Endometrial microvascular endothelial cells (primary cell): ENCODE data around the gene NKTR. TPM values are rescaled to one million over a fixed set of nuclear protein-coding genes. Genes with fewer than 3 reads are reported as not detected.

Experiments used
- in situ Hi-C: cut with HindIII; loops from 2 replicates; pipeline ENCODE4 v1.10.0; 2017; ENCODE audit warnings: low sequenced_read_pairs, low pct_unique_long_range_greater_than_20kb; ENCODE audit errors: inconsistent ontology term
- total RNA-seq: library from RNA; depleted of rRNA; stranded (reverse); fragments of >200 nt; gene quantifications from one replicate; pipeline ENCODE4 v1.2.3, GENCODE V29; 2015; ENCODE audit errors: inconsistent ontology term

NKTR gene
- total RNA-seq, 1 donor from 2014 or later, result 29.2 TPM

DNA sequence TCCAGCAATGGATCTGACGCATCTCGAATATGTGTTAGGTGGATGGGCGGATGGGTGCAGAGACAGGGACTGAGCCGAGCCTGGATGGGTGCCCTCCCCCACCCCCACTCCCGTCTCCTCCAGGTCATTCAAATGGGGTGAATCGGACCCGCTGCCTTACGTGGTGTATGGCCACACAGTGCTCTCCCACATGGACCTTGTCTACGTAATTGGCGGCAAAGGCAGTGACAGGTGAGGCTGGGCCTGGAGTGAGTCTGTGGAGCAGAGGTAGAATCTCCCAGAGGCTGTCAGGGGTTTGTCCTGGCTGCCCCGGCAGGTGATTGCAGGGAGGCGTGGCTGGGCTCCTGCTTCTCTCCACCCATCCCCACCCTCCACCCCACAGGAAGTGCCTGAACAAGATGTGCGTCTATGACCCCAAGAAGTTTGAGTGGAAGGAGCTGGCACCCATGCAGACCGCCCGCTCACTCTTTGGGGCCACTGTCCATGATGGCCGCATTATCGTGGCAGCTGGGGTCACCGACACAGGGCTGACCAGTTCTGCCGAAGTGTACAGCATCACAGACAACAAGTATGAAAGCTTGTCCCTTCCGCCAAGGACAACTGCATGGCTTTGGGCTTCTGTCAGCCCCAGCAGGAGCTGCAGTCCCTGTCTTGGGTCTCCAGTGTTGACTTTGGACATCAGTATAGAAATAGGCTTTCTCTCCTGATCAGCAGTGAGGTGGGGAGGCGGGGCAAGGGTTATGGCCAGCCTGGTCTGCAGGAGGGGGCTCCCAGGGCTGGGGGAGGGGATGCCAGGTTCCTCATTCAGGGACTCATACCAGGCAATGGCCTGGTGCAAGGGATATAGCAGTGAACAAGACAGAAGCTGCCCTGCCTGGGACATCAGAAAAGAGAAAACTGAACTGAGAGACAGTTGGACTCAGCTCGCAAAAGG is 88.3 kb downstream of the NKTR start:
- in situ Hi-C loops, result no loop called here

DNA sequence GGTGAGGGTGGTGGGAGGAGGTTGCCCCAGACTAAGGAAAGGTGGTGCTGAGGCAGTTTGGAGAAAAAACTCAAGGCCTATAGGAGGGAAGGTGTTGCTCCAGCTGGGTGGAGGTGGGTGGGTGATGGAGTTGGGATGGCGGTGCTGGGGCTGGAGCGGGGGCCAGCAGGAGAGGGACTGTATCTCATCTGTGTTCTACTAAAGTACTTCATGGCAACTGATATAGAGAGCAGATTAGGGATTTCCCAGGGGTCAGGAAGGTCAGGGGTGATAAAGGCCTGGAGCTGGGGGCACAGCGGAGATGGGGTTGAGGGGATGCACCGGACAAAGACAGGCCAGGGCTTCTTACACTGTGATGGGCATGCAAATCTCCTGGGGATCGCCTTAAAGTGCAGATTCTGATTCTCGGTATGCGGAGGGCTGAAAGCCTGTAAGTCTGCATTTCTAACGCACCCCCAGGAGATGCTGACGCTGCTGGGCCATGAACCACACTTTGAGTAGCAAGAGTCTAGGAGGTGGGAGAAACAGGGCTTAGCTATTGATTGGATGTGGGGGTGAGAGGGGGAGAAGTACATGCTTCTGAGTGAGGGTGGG is 89.0 kb downstream of the NKTR start:
- in situ Hi-C loops, result no loop called here

GRCh38 chr3:42690191-42690590 is 89.7 kb downstream of the NKTR start:
- in situ Hi-C loops, result no loop called here

GRCh38 chr3:42690766-42691680 is 90.5 kb downstream of the NKTR start:
- in situ Hi-C loops, result no loop called here

DNA sequence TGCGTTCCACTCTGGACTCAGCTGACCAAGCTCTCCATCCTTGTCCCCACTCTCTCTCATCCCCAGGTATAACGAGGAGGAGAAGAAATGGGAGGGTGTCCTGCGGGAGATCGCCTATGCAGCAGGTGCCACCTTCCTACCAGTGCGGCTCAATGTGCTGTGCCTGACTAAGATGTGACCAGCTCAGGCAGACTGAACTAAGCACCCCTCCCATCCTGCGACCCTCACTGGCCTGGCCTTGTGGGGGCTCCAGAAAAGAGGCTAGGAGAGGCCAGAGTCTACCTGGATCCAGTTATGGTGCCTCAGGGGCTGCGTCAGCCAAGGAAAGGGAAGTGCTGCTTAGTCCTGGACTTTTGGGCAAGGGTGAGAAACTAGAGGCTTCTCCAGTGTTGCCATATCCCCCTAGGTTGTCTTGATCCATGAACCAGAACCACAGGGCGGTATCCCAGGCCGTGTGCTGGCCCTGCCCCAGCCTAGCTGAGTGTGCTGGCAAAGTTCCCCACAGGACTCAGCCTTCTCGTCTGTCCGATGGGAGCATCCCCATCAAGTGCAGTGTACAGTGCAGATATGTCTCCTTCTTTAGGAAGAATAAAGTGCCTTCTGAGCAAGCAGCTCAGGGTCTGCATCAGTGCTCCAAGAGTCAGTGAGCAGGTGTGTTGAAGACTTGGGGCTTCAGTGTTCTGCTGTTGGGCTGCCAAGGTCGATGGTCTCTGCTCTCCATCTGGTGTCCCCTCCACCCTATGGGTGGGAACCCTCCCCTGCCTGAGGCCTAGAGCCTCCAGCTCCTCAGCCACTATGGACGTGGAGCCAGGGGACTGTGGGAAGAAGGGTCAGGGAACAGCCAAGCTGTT is 91.6 kb downstream of the NKTR start:
- in situ Hi-C loops, result no loop called here

GRCh38 chr3:42692667-42693529 is 92.4 kb downstream of the NKTR start:
- in situ Hi-C loops, result no loop called here

GRCh38 chr3:42693530-42693930 is 93.0 kb downstream of the NKTR start:
- in situ Hi-C loops, result no loop called here

DNA sequence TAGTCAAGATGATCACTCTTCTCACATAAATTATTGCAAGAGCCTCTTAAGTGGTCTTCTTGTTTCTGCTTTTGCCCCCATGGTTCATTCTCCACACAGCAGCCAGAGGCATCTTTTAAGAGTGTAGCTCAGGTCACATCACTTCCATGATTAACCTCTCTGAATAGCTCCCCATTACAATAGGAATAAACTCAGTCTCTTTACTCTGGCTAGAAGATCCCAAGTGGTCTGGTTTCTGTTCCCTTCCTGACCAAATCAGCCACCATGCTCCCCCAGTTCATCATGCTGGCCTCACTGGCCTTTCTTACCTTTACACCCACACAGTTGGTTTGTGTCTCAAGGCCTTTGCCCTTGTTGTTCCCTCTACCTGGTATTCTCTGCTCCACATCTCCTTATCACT is 93.9 kb downstream of the NKTR start:
- in situ Hi-C loops, result no loop called here

GRCh38 chr3:42696356-42697288 is 96.1 kb downstream of the NKTR start:
- in situ Hi-C loops, result no loop called here

GRCh38 chr3:42697289-42698051 is 97.0 kb downstream of the NKTR start:
- in situ Hi-C loops, result no loop called here

Other genes starting within 250 kb of the NKTR start
- gene LYZL4, start 190.1 kb upstream of the NKTR start, total RNA-seq, result not detected
- not detected for gene VIPR1, start 98.0 kb upstream of the NKTR start, total RNA-seq
- gene SEC22C, start 18.7 kb upstream of the NKTR start, total RNA-seq, result 123 TPM
- gene SS18L2, start 9.8 kb upstream of the NKTR start, total RNA-seq, result 24.6 TPM
- gene ZBTB47, start 53.0 kb downstream of the NKTR start, total RNA-seq, result 10.9 TPM
- gene KLHL40, start 84.9 kb downstream of the NKTR start, total RNA-seq, result not detected
- gene HHATL, start 102.1 kb downstream of the NKTR start, total RNA-seq, result not detected
- not detected for gene CCDC13, start 172.6 kb downstream of the NKTR start, total RNA-seq
- gene HIGD1A, start 203.8 kb downstream of the NKTR start, total RNA-seq, result 205 TPM
- not detected for gene ACKR2, start 208.8 kb downstream of the NKTR start, total RNA-seq